Measurements from ENCODE around the gene RFWD3.
"Not testable (repeated sequence)": the region's sequence is repeated elsewhere in the genome, so short reads cannot be mapped to it uniquely, and the experiment has no call there.

RFWD3 gene

GRCh38 chr16:74666425-74667254 is at the start of gene RFWD3:
TSS of gene RFWD3 (minus strand) at chr16:74666877. CDS start at chr16:74661449, 5,428 bp downstream.
- DNase-seq, result peak; percentile 99

- no peak for DNase-seq
Observed at GRCh38 chr16:74716355-74716754, 49.7 kb upstream of the RFWD3 start.

- no peak for DNase-seq
Observed at GRCh38 chr16:74713876-74714275, 47.2 kb upstream of the RFWD3 start.

- no peak for DNase-seq
Observed at GRCh38 chr16:74713325-74713724, 46.6 kb upstream of the RFWD3 start.

GRCh38 chr16:74711938-74712337 is 45.3 kb upstream of the RFWD3 start:
- DNase-seq, result no peak

GRCh38 chr16:74710401-74710800 is 43.7 kb upstream of the RFWD3 start:
- no peak for DNase-seq

GRCh38 chr16:74709441-74709877 is 42.8 kb upstream of the RFWD3 start:
- peak; percentile 83 for DNase-seq

GRCh38 chr16:74700438-74701225 is 34.0 kb upstream of the RFWD3 start, which contains the start of gene MLKL:
TSS of gene MLKL (minus strand) at chr16:74700862. CDS start at chr16:74695757, 5,105 bp downstream.
- peak; percentile 62 for DNase-seq

- DNase-seq, result peak; percentile 37
Observed at GRCh38 chr16:74700116-74700437, 33.4 kb upstream of the RFWD3 start.

GRCh38 chr16:74699666-74700065 is 33.0 kb upstream of the RFWD3 start:
- peak; percentile 15 for DNase-seq

GRCh38 chr16:74698222-74698621 is 31.5 kb upstream of the RFWD3 start:
- peak; percentile 50 for DNase-seq

- DNase-seq, result peak; percentile 90
Observed at GRCh38 chr16:74695450-74696422, 29.1 kb upstream of the RFWD3 start.

- DNase-seq, result no peak
Observed at GRCh38 chr16:74691093-74691855, 24.6 kb upstream of the RFWD3 start.

GRCh38 chr16:74682556-74682955 is 15.9 kb upstream of the RFWD3 start:
- DNase-seq, result no peak

- DNase-seq, result no peak
Observed at GRCh38 chr16:74680681-74681080, 14.0 kb upstream of the RFWD3 start.

GRCh38 chr16:74679983-74680382 is 13.3 kb upstream of the RFWD3 start:
- DNase-seq, result no peak

GRCh38 chr16:74677868-74678267 is 11.2 kb upstream of the RFWD3 start:
- DNase-seq, result no peak

- DNase-seq, result no peak
Observed at GRCh38 chr16:74673876-74674275, 7.2 kb upstream of the RFWD3 start.

- not testable (repeated sequence) for DNase-seq
Observed at GRCh38 chr16:74668877-74669276, 2.2 kb upstream of the RFWD3 start.

GRCh38 chr16:74667255-74667700 is 601 bp upstream of the RFWD3 start:
- peak; percentile 46 for DNase-seq

GRCh38 chr16:74666010-74666421 is 661 bp downstream of the RFWD3 start:
- DNase-seq, result no peak

- DNase-seq, result no peak
Observed at GRCh38 chr16:74661064-74661463, 5.6 kb downstream of the RFWD3 start.

Measured in activated CD4-positive, alpha-beta T cell treated with anti-CD3 and anti-CD28 coated beads, Interleukin-2, amount 50 U/mL, for 16 hours (primary cell).